NCI-H2107 (cell line): ENCODE data around the gene TSHZ1.

ENCODE experiments used
- DNase-seq: peaks from one replicate; lab custom pipeline; 2025; lab: John Stamatoyannopoulos, UW

The TSHZ1 gene

DNA sequence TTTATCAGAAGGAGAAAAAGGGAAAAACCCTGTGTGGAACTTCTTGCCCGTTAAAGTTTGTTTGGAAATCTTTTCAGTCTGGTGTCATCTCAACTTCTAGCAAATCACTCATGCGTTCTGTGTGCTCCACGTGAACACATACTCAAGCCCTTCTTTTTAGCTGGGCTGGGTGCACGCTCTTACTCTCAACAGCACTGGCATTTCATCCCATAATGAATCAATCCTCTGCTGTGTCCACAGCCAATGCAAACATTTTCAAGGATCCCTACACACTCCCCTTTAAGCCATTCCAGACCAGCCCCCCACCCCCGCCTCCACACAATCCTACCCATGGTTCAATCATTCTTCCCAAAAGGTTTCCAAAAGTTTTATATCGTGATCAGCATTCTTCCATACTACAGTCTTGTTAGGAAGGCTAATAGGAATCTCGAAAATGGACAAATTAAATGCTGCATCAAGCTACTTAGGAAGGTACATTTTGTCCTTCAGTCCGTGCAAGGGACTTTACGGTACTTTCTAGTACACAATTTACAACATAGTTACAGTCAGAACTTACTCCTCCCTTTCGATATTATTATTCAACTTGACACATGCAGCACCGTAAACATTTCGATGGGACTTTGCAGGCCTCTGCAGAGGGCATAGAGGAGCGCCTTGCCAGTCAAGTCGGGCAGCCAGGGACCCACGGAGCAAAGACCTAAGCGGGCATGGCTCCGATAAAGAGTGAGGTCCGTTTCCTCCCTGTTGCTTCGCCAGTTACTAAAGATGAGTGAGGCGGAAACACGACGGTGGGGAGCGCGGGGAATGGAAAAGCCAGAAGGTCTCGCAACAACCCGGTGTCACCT, 3.1 kb upstream of the TSHZ1 start:
- no peak for DNase-seq

DNA sequence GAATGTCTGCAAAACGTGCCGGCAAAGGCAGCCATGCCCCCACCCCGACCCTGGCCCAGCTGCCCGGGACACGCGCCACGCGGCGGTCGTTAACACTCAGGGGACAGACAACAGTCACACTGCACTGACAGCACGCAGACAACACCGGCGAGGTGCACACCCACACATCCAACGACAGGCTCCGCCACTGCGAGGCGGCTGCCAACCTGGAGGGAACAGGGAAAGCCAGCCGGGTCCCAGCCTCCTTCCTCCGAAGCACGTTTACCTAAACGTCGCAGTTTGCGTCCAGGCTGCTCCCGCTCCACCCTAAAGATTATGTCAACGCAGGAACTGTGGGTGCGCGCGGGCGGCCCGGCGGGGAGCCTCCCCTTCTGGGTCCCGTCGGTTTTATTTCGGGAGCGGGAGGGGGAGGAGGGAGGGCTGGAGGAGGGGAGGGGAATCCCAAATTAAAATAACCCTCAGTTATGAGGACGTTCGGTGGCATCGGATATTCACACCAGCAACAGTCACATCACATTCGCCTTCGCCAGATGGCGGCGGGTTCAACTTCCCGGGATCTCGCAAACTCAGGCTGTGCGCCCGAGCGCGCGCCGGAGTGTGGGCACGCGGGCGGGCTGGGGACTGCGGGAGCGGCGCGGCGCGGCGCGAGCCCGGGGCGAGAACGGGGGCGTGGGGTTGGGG, 2.3 kb upstream of the TSHZ1 start:
- DNase-seq: peak; percentile 40

DNA sequence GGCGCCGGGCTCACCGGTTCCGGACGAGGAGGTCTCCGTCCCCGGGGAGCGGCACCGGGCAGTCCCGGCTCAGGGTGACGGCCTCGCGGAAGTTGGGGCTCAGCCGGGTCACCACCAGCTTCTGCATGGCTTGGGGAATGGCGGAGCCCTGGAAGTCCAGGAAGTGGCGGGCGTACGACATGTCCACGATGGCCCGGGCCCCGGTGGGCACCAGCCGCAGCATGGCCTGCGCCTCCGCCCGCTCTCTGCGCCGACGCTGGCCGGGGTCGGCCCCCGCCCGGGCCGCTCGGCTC, 1.8 kb upstream of the TSHZ1 start:
- DNase-seq: no peak

DNA sequence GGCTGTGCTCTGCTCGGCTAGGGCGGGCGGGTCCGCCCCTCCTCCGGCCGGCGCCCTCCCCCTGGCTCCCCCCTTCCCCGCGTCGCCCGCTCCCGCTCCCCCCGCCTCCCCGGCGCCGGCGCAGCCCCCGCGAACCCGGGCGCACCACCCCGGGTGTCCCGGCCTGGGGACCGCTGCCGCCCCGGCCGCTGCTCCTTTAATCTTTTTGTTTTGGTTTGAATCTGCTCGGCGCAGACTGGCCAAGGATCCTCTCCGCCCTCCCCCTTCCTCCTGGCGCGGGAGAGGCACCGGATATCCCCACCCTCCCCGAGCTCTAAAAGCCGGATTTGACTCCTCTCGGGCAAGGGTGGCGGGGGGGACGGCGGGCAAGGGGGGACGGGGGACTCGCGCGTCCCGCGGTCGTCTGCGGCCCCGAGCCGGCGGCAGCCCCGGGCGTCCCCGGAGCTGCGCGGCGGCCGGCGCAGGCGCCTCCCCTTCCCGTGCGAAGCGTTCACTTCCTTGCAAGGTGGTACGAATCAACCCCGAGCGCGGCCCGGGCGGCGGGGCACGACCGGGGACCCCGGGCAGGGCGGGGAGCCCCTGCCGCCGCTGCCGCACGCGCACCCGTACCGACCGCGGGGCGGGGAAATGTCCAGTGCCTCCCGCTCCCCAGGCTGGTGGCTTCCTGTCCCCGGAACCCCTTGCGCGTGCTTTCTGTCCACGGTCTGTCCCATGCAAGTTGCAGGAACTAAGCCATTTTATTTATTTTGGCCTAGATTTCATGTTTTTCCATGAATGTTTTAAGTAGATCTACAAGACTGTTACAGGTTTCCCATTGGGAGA, 1.3 kb upstream of the TSHZ1 start, which contains the start of gene PTGR3:
Gene PTGR3, minus strand, starts transcription at position 11 of the 822 bp plus-strand sequence. CDS start 81 bp downstream, outside the sequence.
- peak; percentile 93 for DNase-seq

DNA sequence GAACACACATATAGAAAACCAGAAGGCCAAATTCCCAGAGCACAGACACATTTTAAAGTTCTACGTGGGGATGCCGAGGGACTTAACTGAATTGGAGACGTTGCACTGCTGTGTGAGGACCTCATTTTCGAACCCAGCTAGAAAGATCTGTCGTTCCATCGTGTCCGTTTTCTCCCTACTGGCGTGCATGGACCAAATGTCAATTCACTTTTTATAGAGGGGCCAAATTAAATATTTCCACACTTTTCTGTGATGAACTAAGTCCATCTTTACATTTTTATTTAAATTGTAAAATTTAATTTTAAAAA, 692 bp upstream of the TSHZ1 start:
- DNase-seq: no peak

DNA sequence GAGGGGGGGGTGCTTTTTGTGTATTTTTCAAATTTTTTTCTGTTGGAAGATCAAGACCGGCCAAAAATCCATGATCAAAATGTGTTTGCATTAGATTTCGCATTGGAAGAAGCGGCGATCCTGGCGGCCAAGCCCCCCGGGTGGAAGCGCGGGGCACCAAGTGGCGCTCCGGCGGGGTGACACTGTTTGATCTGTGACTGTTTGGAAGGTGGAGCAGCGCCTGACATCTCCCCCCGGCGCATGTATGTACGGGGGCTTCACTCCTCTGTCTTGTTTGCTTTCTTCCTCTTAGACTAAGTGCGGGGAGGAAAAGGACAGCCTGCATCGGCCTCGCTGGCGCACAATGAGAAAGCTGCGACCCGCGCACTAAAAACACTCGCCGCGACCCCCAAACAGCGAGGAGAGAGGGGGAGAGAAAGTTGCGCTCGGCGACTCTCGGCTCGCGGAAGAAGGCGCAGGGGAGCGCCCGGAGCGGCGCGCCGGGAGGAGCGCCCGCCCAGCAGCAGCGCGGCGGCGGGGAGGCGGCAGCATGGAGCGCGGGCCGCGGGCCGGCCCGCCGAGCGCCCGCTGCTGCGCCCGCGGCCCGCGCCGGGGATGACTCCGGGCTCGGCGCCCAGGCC, 515 bp downstream of the TSHZ1 start:
- no peak for DNase-seq

DNA sequence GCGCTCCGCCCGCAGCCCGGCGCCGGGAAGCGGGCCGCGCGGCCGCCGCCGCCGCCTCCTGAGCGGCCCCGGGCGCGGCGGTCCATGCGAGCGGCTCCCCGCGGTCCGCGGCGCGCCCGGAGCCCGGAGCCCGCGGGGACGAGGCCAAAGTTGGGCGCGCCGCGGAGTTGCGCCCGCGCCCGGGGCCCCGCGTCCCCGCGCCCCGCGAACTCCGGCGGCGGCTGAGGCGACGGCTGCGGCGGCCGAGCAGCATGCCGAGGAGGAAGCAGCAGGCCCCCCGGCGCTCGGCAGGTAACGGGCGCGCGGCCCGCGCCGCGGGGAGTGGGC, 992 bp downstream of the TSHZ1 start:
- no peak for DNase-seq

DNA sequence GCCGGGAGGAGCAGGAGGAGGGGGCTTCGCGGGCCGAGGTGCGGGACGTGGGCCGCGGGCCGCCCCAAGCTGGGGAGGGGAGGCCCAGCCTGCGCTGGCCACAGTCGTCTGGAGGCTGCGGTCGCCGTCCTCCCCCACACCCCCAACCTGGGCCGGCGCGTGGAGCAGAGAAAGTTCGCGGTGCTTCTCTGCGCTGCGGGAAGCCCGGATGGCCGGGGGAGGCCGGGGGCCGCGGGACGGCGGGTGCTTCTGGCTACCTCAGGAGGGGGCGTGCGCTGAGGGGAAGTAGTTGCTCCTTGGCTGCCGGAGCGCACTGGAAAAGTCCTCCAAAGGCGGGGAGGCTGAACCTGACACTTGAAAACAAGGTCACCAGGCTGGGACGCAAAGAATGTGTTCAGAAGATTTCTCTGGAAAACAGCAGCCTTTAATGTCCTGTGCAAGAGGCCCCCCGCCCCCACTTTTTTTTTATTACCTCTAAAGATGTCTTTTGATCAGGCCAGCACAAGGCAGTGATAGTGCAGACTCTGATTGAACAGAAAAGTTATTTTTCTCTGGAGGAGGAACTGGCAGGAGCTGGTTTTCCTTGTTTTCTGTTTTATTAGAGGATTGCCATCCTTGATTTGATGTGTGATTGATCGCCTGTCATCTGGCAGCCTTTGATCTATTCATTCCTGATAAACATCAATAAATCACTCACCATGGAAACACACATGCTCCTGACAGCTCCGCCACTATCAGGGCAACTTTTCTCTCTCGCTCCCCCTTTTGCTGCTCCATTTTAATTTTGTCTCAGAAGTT, 1.6 kb downstream of the TSHZ1 start:
- DNase-seq: no peak

DNA sequence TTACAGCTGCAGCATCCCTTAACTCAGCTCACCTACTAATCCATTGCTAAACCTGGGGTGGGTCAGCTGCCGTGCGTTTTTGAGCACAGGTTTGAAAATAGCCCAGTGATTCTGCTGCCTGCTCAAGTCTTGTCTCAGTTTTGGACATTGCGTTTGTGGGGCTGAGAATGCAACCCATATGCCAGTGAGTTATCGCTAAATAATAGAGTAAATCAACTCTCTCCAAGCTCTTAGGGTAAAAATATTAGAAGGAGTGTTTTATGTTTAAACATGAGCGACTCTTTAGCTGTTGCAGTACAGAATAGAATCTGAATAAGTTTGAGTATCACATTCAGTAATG, 2.1 kb downstream of the TSHZ1 start:
- DNase-seq: no peak

DNA sequence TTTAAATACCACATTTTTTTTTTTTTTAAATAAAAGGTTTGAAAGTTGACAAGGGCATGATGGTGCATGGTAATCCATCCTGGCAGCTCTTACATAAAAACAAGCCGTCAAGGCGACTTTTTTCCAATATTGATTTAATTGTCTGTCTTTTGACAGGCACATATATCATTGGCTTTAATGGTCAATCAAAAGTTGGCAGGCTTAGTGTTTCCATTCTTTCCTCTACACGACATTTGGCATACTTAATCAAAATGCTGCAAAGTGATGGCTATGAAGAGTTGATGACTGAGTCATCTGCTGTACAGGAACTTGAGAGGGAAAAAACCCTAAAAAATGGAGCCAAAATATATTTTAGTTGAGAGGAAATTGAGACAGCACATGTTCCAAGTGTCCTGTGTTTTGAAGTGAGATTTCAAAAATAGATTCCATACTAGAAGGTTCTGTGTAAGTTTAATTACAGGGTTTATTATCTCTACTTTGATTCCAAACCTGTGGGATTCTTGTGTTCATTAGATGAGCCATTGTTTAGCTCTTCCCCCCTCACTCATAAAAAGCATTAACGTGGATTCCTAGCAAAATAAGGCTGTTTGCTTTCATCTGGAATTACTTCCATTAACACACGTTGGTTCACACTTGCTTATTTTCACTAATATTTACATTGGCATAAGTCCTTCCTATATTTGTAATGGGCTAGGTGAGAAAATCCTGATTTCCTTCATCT, 3.2 kb downstream of the TSHZ1 start:
- no peak for DNase-seq

DNA sequence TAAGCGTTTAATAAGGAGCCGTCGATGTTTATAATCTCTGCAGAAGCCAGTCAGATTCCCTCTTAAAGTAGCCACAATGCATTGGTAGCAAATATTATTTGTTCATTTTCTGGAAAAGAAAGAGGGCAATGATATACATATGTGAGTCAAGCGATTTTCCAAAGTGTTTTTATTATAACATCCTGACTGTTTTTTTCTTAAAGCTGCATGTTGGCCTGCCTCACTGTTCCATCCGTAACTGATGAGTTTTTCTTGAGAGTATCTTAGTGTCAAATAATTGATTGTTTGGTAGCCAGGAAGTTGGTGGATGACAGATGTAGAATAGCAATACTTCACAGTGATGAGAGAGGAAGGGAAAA, 3.7 kb downstream of the TSHZ1 start:
- DNase-seq: no peak

DNA sequence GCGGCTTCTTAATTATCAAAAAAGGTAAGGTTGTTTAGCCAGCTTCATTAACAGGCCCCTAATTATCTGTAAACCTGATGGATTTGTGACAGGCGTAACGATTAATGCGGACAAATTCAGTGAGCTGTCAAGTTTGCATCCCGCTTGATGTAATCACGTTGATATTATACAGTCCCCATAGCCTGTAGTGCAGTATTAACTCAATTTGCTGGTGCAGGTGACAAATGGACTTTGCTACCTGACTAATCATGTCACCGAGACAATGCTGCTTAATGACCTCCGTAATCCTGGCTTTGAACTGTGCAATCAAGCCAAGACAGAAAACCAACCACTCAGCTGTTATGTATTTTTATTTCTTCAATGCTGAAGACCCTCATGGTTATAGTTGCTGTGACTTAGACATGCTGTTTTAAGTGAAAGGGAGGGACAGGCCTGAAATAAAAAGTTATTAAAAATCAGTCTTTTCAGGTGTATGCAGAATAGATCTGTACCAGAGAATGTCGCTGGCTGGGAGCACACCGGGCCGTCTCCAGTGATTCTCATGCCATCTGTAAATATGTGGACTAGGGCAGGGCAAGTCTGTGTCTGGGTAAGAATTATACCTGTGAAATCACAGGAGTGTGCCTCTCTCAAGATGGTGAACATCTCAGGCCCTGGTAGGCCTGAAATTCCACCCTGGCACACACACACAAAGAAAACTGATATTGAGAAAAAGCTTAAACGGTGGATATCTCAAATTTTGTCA, 4.3 kb downstream of the TSHZ1 start:
- DNase-seq: no peak

DNA sequence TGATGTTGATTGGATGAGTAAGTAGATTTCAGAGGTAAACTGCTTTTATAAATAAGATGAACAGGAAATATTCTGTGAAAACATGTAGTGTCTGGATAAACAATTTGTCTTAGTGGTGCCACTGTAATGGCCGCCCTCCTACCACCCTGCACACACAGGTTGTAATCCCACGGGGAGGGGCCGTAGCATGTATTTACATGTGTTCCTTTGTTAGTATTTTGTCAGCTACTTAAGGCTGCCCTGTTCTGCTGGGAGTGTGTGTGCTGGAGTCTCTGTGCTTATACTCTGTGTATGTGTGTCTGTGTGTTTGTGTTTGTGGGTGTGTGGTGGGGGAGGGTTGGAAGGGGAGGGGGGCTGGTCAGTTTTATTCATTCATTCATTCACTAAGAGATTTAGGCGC, 5.1 kb downstream of the TSHZ1 start:
- no peak for DNase-seq

DNA sequence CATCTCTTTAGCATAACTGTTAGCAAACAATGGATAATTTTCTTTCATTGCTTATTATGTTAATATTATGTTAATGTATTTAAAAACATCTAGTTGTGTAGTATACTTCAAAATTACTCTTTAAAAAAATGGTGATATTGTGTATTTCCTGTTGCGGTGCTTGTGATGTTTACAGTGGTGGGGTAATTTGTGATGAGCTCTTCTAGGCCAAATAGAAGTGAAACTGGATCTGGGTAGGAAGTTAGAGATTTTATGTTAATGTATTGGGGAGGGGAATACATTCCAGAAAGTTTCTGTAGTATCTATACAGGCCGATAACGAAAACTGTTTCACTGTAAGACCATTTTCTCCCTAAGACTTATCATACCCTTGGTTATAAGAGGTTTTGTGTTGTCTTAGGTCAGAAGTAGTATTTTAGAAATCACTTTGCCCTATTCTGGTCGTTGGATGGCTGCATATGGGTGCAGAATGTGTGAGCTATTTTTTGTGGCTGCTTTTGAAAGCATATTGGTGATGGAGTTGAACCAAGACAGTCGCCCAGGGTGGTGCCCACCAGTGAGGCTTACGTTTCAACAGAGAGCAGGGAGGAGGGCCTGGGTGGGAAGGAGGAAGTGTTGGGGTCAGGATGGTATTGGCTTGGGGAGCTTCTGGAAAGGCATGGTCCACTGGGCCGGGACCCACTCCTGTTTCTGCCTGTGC, 5.8 kb downstream of the TSHZ1 start:
- no peak for DNase-seq

DNA sequence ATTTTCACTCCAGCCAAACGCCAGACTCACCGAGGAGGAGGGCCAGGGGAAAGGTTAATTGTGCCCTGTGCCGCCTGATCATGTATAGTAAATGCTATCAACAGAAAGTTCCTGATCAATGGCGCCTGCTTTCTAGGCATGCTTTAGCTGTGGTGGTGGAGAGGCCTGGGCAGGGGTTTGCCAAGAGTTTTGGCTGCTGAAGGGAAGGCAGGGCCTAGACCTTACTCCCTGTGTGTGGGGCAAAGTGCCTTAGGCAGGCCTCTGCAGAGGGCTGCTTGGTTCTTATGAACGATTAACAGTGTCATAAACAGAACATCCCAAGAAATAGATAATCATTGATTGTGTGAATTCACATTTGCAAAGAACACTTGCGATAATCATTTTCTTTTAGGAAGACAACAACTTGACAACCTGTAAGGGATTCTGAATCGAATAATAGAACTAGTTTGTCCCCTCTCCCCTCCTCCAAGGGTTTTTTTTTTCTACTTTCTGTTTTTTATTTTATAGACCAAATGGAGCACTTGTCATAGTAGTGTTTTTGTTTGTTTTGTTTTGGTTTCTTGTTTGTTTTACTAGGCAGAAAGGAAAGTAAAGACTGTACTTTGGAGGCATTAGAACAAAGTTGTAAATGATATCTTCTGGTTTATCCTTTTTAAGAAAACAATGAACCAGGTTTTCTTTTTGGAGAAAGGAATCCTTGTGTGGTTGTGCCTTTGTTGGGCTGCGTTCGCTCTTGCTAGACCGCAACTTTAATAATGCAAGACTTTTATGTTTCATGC, 6.5 kb downstream of the TSHZ1 start:
- DNase-seq: no peak

DNA sequence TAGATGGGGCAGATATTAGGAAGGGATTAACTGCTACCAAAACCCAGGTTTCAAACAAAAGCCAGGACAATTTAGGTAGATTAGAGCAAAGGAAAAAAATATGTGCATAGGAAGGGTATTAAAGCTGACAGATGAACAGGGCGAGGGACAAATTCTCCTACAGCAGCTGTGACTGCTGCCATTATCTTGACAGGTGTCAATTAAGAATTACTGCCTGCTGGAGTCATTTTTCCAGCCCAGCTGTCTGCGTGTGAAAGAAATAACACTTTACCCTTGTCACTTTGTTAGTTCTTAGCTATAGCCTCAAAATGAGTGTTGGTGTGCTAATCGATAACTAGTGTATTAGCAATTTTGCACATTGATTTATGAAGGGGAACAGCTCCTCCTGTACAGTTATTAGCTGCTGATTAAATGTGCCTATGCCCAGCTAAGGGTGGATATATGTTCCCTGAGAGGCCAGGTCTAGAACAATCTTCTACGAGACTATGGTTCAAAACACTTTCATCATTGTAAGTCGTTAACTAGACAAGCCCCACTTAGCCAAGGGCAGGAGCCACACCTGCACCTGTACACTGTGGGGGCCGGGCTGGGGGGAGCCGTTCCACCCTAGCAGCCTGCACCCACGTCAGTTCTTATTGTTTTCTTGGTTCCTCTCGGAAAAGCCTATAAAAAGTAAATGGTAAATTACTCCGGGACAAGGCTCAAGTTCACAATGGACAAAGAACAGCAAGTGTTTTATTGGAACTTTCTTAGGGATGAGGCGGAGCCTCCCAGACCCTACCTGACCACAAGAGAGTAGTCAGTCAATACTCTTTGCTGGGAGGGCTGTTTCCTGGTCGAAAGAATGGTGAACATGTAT, 7.7 kb downstream of the TSHZ1 start:
- no peak for DNase-seq

DNA sequence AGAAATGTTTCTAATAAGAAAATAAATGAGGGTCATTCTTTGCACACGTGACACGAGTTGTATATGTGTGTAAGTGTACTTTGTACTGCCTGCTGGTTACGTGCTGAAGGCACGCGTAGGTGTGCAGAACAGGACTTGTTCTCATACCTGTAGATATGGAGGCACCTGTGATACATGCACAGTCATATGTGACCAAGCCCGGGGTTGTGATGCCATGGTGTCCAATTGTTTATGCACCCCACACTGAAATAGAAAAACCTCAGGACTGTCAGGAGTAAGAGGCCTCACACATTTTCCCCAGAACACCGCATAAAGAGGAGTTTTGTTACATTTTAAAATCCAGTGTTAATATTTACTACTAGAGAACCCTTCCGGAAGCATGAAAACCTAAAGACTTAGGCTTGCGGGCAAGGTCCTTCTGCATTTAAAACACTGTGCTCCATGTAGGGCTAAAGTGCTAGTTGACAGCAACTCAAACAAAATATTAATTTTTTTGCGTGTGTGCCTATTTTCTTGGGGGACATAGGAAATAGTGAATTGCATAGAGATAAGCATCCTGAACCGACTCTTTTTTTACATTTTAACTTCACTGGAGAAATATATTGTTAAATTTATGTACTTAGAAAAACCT, 9.3 kb downstream of the TSHZ1 start:
- DNase-seq: no peak
